CD4-positive, alpha-beta T cell treated with Interleukin-6 for 4 hours (primary cell): ENCODE measurements around the gene PARD3.

Source experiments
- DNase-seq: peaks from one replicate; pipeline ENCODE4 v3.0.0-alpha.2; 2020; ENCODE audit warnings: mixed read lengths

The PARD3 gene

GRCh38 chr10:34607894-34608293 lies 207.2 kb downstream of the PARD3 start:
- DNase-seq: no peak

GRCh38 chr10:34606890-34607289 lies 208.2 kb downstream of the PARD3 start:
- DNase-seq: no peak

GRCh38 chr10:34602478-34602877 lies 212.6 kb downstream of the PARD3 start:
- no peak for DNase-seq

- DNase-seq: no peak
These were observed 213.4 kb downstream of the PARD3 start for GRCh38 chr10:34601691-34602090.

GRCh38 chr10:34599026-34599795 lies 215.9 kb downstream of the PARD3 start:
- DNase-seq: no peak

GRCh38 chr10:34596351-34596750 lies 218.7 kb downstream of the PARD3 start:
- DNase-seq: no peak

GRCh38 chr10:34593930-34594329 lies 221.2 kb downstream of the PARD3 start:
- no peak for DNase-seq

- DNase-seq: no peak
These were observed 221.7 kb downstream of the PARD3 start for GRCh38 chr10:34593374-34593890.

GRCh38 chr10:34590793-34591192 lies 224.3 kb downstream of the PARD3 start:
- no peak for DNase-seq

GRCh38 chr10:34589275-34589674 lies 225.8 kb downstream of the PARD3 start:
- DNase-seq: no peak

GRCh38 chr10:34587680-34588019 lies 227.4 kb downstream of the PARD3 start:
- no peak for DNase-seq

- DNase-seq: no peak
These were observed 228.0 kb downstream of the PARD3 start for GRCh38 chr10:34587002-34587679.

- no peak for DNase-seq
These were observed 229.5 kb downstream of the PARD3 start for GRCh38 chr10:34585422-34586112.

- no peak for DNase-seq
These were observed 230.9 kb downstream of the PARD3 start for GRCh38 chr10:34584164-34584563.

GRCh38 chr10:34581801-34582532 lies 233.1 kb downstream of the PARD3 start:
- DNase-seq: no peak

- no peak for DNase-seq
These were observed 234.5 kb downstream of the PARD3 start for GRCh38 chr10:34580643-34581042.

GRCh38 chr10:34580214-34580613 lies 234.9 kb downstream of the PARD3 start:
- DNase-seq: no peak

- no peak for DNase-seq
These were observed 236.6 kb downstream of the PARD3 start for GRCh38 chr10:34578468-34578867.

GRCh38 chr10:34576797-34577196 lies 238.3 kb downstream of the PARD3 start:
- no peak for DNase-seq

GRCh38 chr10:34575882-34576281 lies 239.2 kb downstream of the PARD3 start:
- no peak for DNase-seq

- DNase-seq: no peak
These were observed 240.7 kb downstream of the PARD3 start for GRCh38 chr10:34574353-34574934.

GRCh38 chr10:34570887-34571286 lies 244.2 kb downstream of the PARD3 start:
- DNase-seq: no peak
